ENCODE measurements around the gene LRCH4. TPM values are rescaled to one million over a fixed set of nuclear protein-coding genes. Genes with fewer than 3 reads are reported as not detected.

The LRCH4 gene
- total and polyA plus RNA-seq, 2 of the 13 experiments (the other 11 are each of a cell fraction or from before 2014, with no cell fraction given), result 7.0 to 9.3 TPM

DNA sequence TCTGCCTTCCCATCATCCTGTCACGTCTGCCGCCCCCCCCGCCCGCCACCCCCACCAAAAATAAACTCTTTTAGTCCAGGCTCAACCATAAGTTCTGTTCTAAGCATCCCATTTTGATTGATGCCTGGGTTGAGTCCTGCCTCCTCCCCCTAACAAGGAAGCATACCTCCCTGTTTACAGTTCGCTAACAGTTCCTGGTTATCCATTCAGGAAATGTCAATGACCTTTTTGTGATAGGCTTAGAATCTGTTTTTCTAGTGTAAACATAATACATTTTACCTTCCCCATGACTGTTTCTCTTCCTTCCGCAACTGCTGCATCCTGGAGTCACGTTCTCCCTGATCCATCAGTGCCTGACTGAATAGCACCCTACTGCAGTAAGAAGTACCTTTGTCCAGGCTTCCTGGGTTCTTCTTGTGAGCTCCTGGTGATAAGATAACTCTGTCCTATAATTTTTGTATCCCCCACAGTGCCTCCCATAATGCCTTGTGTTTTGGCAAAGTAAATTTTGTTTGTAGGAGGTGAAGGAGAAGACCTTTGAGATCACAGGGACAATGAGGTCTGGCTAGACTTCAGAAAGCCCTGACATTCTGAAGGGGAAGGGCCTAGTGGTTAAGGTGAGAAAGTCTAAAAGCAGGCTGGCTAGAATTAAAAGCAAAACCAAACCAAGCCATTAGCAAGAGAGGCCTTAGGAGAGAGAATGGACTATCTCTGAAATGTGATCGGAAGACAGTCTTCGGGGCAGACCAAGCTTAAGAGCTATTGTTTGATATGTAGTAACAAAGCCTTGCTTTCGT is 39.6 kb downstream of the LRCH4 start (continued):
- TF ChIP-seq, protein P1, sequence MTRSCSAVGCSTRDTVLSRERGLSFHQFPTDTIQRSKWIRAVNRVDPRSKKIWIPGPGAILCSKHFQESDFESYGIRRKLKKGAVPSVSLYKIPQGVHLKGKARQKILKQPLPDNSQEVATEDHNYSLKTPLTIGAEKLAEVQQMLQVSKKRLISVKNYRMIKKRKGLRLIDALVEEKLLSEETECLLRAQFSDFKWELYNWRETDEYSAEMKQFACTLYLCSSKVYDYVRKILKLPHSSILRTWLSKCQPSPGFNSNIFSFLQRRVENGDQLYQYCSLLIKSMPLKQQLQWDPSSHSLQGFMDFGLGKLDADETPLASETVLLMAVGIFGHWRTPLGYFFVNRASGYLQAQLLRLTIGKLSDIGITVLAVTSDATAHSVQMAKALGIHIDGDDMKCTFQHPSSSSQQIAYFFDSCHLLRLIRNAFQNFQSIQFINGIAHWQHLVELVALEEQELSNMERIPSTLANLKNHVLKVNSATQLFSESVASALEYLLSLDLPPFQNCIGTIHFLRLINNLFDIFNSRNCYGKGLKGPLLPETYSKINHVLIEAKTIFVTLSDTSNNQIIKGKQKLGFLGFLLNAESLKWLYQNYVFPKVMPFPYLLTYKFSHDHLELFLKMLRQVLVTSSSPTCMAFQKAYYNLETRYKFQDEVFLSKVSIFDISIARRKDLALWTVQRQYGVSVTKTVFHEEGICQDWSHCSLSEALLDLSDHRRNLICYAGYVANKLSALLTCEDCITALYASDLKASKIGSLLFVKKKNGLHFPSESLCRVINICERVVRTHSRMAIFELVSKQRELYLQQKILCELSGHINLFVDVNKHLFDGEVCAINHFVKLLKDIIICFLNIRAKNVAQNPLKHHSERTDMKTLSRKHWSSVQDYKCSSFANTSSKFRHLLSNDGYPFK (CRISPR knock-in tag; IDR thresholded peaks at IDR 0.05; ENCODE audit: borderline replicate concordance), result 0 out of 2 replicates have a peak, but pooled peaks have one; percentile 4
- TF ChIP-seq, protein P2, sequence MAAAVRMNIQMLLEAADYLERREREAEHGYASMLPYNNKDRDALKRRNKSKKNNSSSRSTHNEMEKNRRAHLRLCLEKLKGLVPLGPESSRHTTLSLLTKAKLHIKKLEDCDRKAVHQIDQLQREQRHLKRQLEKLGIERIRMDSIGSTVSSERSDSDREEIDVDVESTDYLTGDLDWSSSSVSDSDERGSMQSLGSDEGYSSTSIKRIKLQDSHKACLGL (CRISPR knock-in tag; IDR thresholded peaks at IDR 0.05), result no peak
- TF ChIP-seq KLF13 (CRISPR knock-in tag; IDR thresholded peaks at IDR 0.05) (no peak), NAIF1 (CRISPR knock-in tag; IDR thresholded peaks at IDR 0.05; ENCODE audit: borderline replicate concordance) (no peak), RARA (CRISPR knock-in tag; IDR thresholded peaks at IDR 0.05) (peak; percentile 87), YEATS2 (CRISPR knock-in tag; IDR thresholded peaks at IDR 0.05; ENCODE audit: borderline replicate concordance) (no peak), KDM6A (CRISPR knock-in tag; IDR thresholded peaks at IDR 0.05; ENCODE audit: low read depth) (peak; percentile 20; the same call in 1 of the 2 replicates), ZBTB8A (CRISPR knock-in tag; IDR thresholded peaks at IDR 0.05; ENCODE audit: borderline replicate concordance, low read depth) (no peak), ZNF598 (CRISPR knock-in tag; IDR thresholded peaks at IDR 0.05; ENCODE audit: borderline replicate concordance) (no peak), ZNF256 (CRISPR knock-in tag; conservative IDR thresholded peaks at IDR 0.05) (no peak), PAWR (CRISPR knock-in tag; IDR thresholded peaks at IDR 0.05; ENCODE audit: borderline replicate concordance) (no peak), AKAP8 (CRISPR knock-in tag; IDR thresholded peaks at IDR 0.05) (peak; percentile 19; the same call in 1 of the 2 replicates), AGO2 (optimal IDR thresholded peaks at IDR 0.05; ENCODE audit: low read depth, low read length) (no peak), SIN3B (IDR thresholded peaks at IDR 0.05; ENCODE audit: low read length) (no peak), ZNF883 (CRISPR knock-in tag; IDR thresholded peaks at IDR 0.05; ENCODE audit: not compliant biosample characterization) (no peak), ZFY (CRISPR knock-in tag; IDR thresholded peaks at IDR 0.05) (peak; percentile 21; the same call in 1 of the 2 replicates), NR1H2 (CRISPR knock-in tag; IDR thresholded peaks at IDR 0.05; ENCODE audit: borderline replicate concordance, low read depth) (no peak), ZNF713 (CRISPR knock-in tag; IDR thresholded peaks at IDR 0.05) (no peak), ZC3H4 (CRISPR knock-in tag; IDR thresholded peaks at IDR 0.05; ENCODE audit: borderline replicate concordance) (0 out of 2 replicates have a peak, but pooled peaks have one; percentile 38)
- TF ChIP-seq, protein P3, sequence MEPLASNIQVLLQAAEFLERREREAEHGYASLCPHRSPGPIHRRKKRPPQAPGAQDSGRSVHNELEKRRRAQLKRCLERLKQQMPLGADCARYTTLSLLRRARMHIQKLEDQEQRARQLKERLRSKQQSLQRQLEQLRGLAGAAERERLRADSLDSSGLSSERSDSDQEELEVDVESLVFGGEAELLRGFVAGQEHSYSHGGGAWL (CRISPR knock-in tag; IDR thresholded peaks at IDR 0.05), result no peak
- TF ChIP-seq, protein P4, sequence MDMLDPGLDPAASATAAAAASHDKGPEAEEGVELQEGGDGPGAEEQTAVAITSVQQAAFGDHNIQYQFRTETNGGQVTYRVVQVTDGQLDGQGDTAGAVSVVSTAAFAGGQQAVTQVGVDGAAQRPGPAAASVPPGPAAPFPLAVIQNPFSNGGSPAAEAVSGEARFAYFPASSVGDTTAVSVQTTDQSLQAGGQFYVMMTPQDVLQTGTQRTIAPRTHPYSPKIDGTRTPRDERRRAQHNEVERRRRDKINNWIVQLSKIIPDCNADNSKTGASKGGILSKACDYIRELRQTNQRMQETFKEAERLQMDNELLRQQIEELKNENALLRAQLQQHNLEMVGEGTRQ (IDR thresholded peaks at IDR 0.05; ENCODE audit: low read depth, low read length), result no peak
- TF ChIP-seq, protein P4 (CRISPR knock-in tag; IDR thresholded peaks at IDR 0.05; ENCODE audit: borderline replicate concordance), result no peak
- TF ChIP-seq, protein P5, sequence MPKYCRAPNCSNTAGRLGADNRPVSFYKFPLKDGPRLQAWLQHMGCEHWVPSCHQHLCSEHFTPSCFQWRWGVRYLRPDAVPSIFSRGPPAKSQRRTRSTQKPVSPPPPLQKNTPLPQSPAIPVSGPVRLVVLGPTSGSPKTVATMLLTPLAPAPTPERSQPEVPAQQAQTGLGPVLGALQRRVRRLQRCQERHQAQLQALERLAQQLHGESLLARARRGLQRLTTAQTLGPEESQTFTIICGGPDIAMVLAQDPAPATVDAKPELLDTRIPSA (CRISPR knock-in tag; IDR thresholded peaks at IDR 0.05; ENCODE audit: borderline replicate concordance), result no peak

Data from HepG2 (cell line).